Astrocyte of the spinal cord (primary cell): Measurements from ENCODE around the gene MAD2L2.

Experiments used
- DNase-seq: peaks from one replicate; pipeline ENCODE4 v3.0.0; 2011; ENCODE audit warnings: low read depth, low spot score
- H3K4me3 ChIP-seq: 2 replicates; pipeline ENCODE4 v1.5.1; 2011; ENCODE audit warnings: low read depth, mild to moderate bottlenecking, low read length, moderate library complexity
- CTCF ChIP-seq: IDR thresholded peaks from 2 replicates; pipeline ENCODE4 v1.5.1; 2012; ENCODE audit warnings: low read depth, mild to moderate bottlenecking, low read length, inconsistent platforms
- in situ Hi-C: cut with HindIII; loops from 2 replicates; pipeline ENCODE4 v1.10.0; 2017; ENCODE audit warnings: low sequenced_read_pairs

The MAD2L2 gene

GRCh38 chr1:11714831-11715575 lies 34.1 kb upstream of the MAD2L2 start:
- no peak overlapping the region for H3K4me3 ChIP-seq
- no peak for TF ChIP-seq CTCF
- DNase-seq = no peak
- in situ Hi-C loops = no loop called here

- no peak for DNase-seq
- in situ Hi-C loops = no loop called here
- TF ChIP-seq CTCF = no peak
Measured at GRCh38 chr1:11713095-11713494, 32.1 kb upstream of the MAD2L2 start.

GRCh38 chr1:11712285-11712684 lies 31.3 kb upstream of the MAD2L2 start:
- in situ Hi-C loops = no loop called here
- no peak for TF ChIP-seq CTCF
- DNase-seq = no peak
- no peak overlapping the region for H3K4me3 ChIP-seq

More at GRCh38 chr1:11713095-11713494, 32.1 kb upstream of the MAD2L2 start:
- H3K4me3 ChIP-seq = no peak overlapping the region

- in situ Hi-C loops = no loop called here
- DNase-seq = no peak
- TF ChIP-seq CTCF = no peak
- H3K4me3 ChIP-seq = no peak overlapping the region
Measured at GRCh38 chr1:11711490-11711889, 30.5 kb upstream of the MAD2L2 start.

GRCh38 chr1:11708554-11709350 lies 27.8 kb upstream of the MAD2L2 start:
- DNase-seq = no peak
- no peak for TF ChIP-seq CTCF
- in situ Hi-C loops = no loop called here
- H3K4me3 ChIP-seq = no peak overlapping the region

GRCh38 chr1:11707621-11708276 lies 26.8 kb upstream of the MAD2L2 start:
- TF ChIP-seq CTCF = no peak

More at GRCh38 chr1:11707621-11708276, 26.8 kb upstream of the MAD2L2 start:
- DNase-seq = no peak
- H3K4me3 ChIP-seq = no peak overlapping the region
- in situ Hi-C loops = no loop called here
